GM11168 (cell line): Measurements from ENCODE around the gene CLRN2.
"Not testable (repeated sequence)": the region's sequence is repeated elsewhere in the genome, so short reads cannot be mapped to it uniquely, and the experiment has no call there.

Experiments used
- in situ Hi-C: fragments of 300-500 bp; cut with MboI; formaldehyde crosslinking; loops from one replicate; pipeline ENCODE4 v1.12.0; 2022; ENCODE audit warnings: low sequenced_read_pairs; ENCODE audit not compliant: unreplicated experiment

CLRN2 gene

DNA sequence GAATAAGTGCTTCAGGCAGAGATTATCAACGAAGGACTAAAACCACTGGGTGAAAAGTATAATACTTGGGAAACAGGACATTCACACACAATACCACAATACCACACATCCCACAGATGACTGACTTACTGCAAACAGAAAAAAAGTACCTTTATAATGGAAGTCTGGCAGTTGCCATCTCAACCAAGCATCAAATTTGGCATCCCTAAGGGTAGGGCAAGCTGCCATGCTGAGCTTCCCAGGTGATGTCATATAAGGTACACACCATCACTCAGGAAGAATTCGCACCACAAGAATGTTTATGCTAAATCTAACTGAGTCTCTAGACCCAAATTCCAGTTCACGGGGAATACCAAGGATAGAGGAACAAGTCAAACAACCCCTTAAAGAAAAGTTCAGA, 12.2 kb upstream of the CLRN2 start:
- in situ Hi-C loops = no loop called here

DNA sequence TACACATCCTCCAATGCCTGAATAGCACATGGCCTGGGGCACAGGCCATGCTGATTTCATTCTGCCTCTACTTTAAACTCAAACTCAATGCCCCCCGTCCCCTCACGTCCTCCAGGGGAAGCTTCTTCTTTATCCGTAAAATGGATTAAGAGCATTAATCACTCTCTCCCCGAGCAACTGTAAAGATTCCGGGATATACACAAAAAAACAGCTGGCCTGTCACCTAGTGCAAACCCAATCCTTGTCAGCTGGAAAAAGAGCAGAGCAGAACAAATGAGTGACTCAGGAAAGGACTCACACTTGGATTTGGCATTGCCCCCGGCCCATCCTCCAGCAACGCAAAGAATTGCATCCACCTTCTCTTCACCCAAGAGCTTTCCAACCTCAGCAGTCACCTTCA, 10.9 kb upstream of the CLRN2 start:
- in situ Hi-C loops = no loop called here

DNA sequence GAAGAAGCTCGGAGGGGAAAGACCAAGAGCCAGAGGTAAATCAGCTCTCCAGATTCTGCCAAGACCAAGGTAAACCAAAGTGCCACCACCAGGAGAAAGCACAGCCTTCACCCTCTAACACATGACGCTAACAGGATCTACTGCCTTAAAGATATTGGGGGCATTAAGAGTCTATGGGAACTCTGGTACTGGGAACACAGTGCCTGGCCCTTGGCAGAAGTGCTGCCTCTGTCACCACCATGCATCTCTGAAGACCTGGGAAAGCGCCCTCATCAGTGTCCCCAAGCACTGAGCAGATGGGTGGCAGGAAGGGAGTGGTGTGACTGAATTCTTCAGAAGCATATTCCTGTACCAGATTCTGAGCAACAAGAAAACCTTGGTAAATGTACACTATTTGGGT, 4.4 kb upstream of the CLRN2 start:
- in situ Hi-C loops = no loop called here

DNA sequence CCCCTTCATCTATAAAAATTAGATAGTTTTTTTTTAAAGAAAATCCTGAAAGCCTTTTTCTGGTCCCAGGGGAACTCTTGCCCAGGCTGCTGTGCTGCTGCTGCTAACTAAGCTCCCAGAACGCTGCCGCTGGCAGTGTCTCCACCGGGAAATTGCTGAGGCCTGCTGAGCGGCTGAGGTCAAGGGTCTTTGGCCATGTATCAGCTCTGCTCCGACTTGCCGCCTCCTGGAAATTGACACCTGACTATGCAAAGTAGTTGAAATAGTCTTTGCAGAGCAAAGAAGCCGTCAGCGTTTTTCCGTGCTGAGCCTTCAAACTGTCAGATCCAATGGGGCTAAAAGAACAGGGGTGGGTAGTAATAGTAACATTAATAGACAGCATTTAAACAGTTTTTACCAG, 3.9 kb upstream of the CLRN2 start:
- in situ Hi-C loops = no loop called here

DNA sequence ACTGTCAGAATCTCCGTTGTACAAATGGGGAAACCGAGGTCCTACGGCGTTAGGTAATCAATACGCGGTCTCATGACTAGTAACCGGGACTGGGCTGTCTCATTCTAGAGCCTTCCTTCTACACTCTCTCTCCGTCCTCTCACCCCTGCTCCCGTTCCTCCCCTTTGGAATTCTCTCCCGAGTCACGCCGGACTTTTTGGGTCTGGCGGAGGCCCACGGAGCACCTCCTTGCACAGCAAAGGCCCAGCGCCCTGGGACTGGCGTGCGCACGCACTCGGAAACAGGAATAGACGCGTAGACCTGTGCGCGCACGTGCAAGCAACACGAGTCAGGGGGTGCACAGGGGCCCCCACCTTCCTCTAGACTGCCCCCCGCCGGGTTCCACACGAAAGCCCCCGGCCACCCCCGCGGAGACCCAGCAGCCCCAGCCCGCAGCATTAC, 3.4 kb upstream of the CLRN2 start:
- in situ Hi-C loops = no loop called here

DNA sequence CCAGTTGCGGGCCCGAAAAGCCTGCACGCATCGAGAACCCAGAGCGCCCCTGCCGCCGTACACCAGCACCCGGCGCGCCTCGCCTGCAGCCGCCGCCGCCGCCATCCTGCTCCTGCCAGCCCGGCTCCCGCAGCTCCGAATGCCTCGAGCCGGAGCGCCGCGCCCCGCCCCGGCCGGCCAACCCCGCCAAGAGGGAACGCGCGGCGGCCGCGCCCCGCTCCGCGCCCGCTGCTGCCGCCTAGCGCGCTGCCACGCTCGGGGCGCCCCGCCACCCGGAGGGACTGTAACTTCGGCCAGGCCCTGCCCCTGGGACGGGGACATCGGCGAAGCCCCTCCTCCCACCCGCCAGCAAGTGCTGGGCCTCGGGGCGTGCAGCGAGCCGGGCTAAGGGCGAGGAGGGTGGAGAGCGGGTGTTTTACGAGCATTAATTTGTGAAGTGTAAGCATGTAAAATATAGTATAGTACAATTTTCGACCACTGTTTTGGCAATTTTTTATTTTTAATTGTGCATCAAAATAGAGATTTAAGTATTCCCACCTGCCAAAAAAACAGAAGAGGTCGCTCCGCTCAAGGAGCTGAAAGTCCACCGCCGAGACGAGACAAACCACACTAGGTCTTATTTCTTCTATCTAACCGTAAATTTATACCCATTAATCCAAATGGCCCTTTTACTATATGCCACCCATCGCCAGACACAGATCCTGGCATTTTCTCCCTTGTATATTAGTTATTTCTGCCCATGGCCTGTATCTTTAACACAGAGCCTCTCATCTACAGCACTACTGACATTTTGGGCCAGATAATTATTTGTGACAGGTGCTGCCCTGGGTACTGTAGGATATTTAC, 2.8 kb upstream of the CLRN2 start, which contains the start of gene QDPR:
TSS of gene QDPR (minus strand) at position 141 of the 846 bp plus-strand sequence. CDS start at position 105, 36 bp downstream.
- in situ Hi-C loops = no loop called here

DNA sequence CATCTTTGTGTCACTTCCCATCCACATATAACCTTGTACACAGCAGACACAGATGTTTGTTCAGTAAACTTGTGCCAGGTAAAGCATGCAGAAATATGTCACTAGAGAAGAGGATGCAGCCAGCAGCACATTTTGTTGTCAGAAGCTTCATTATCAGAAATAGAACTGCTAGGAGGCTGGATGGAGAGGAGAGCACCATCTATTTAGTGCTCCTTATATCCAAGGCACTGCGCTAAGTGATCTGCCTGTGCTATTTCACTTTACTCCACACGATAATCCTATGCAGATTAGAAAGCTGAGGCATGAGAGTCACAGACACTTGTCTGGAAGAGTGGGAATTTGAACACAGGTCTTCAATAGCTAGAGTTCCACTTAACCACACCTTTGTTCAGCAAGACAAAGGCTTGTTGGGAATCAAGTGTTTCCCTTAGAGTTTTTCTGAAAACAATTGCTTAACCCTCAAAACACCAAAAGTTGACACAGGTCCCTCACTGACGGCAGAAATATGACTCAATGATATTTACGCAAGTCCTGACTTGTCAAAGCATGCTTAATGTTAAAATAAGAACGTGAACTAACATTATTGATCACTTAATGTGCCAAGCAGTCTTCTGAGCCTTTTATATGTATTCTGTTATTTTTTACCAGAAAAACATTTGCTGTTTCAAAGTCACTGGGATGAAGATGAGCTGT, 1.8 kb upstream of the CLRN2 start:
- in situ Hi-C loops = no loop called here

DNA sequence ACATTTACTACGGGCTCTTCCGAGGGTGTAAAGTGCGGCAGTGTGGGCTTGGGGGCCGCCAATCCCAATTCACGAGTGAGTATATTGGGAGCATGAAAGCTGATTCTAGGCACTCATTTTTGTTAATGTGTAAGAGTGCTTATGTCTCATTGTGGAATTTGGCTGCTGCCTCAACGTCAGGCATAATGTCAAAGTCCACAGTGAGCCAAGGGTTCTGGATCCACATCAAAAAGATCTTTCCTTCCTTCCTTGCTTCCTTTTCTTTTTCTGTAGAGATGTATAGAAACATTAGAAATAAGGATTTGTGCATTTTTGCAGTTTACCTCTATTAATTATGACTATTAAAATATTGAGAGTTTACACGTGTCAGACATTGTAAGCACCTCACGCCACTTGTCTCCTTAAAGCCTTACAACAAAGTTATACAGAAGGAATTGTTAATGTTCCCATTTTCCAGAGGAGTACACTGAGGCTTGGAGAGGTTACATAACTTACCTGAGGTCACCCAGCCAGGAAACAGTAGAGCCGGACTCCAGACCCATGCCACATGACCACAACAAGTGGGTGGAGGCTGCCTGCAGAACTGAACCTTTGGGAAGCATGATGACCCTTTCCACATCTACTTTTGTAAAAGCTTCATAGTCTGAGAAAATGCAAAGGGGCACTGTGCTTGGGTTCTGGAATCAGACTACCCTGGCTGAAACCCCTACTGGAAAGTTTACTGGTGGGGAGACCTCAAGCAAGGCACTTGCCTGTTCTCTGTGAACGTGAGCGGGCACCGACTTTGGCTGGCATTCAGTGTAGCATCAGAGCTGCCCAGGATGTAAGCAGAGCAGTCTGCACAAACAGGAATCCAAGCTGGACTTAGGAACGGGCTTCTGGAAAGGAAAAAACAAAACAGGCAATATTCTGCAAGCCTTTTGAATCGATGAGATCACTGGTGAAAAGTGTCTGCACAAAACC, 761 bp downstream of the CLRN2 start:
- in situ Hi-C loops = no loop called here

DNA sequence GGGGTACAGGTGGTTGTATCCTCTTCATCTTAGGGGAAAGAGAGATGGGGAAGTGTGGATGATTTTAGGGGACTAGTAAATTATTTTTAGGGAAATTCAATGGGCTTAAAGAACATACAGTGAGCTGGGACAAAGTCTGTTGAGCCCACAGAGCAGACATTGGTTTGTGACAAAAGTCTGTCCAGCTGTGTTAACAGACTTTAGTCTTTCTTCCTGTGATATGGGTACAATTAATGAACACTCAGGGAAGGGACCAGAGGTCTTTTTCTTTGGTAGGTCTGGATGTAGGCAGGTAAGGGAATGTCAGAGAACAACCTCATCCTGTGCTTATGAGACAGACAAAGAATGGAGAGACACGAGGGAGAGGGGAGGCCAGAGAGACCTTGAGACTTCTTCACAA, 2.0 kb downstream of the CLRN2 start:
- in situ Hi-C loops = no loop called here

DNA sequence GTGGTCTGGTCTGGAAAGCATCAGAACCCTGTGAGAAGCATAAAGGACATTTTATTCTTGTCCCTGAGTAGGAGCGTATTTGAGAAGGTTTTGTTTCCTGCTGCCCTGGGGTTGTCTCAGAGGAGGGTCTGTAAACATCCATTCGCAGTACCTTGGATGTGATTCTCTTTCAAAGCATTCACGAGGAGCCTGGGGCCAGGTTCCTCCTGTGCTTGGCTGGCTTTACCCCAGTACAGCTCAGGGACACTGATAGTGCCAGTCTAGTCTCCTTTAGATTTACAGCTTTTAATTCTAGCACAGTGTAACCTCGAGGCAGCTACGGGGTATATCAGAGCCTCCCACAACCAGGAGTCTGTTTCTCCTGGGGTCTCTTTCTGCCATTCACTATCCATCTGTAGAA, 2.7 kb downstream of the CLRN2 start:
- in situ Hi-C loops = no loop called here

DNA sequence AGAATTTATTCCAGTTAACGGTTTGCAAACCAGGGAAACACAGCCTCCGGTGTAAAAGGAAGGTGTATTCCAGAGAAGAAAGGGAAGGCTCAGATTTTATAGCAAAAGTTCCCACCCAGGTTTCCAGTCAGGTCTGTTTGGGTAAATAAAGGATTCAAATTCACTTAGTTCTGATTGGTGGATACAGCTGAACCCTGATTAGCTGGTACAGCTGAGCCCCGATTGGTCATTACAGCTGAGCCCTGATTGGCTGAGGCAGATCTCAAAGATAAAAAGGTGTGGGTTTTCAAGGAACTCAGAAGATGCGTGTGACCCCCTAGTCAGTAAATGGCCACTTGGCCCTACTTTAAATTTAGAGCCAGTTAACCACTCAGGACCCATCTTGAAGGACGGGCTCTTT, 6.6 kb downstream of the CLRN2 start:
- in situ Hi-C loops = no loop called here

DNA sequence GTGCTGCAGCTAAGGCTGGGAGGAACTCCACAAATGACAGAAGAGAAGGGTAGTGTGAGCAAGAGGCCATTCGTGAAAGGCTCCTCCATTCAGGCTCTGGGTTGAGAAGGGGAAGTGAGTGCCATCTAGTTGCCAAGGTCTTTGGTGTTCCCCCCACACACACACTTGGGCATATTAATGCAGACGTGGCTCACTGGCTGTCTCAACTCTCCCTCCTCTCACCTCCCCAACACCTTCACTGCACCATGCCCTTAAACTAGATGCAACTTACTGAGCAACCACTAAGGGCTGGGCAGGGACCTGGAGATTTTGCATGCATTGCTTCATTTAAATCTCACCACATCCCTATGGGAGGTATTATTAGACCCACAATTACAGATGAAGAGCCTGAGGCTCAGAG, 8.7 kb downstream of the CLRN2 start:
- in situ Hi-C loops = no loop called here

DNA sequence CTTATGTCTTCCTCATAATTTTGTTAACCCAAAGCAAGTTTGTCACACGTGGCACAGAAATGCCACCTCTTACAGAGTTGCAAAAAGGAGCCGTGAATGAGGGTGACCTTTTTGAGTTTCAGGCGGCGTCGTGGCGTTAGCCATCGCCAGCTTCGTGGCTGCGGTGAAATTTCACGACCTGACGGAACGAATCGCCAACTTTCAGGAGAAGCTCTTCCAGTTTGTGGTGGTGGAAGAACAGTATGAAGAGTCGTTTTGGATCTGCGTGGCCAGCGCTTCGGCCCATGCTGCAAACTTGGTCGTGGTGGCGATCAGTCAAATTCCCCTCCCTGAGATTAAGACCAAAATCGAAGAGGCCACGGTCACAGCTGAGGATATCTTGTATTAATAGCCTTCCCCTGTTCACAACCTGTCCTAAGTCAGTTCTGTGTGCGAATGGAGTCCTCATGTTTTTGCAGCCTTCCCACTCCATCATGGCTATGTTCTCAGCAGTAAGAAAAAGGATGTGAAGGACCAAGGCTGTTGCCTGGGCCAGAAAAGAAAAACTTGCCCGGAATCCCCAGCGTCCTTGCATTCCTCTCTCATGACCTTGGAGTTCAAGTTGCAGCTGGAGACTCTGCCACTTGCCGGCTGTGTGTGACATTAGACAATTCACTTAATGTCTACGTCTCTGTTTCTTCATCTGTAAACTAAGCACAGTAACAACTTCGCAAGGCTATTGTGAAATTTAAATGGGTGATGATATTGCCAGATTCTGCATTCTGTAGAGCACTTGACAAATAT, 11.9 kb downstream of the CLRN2 start:
- in situ Hi-C loops = no loop called here

DNA sequence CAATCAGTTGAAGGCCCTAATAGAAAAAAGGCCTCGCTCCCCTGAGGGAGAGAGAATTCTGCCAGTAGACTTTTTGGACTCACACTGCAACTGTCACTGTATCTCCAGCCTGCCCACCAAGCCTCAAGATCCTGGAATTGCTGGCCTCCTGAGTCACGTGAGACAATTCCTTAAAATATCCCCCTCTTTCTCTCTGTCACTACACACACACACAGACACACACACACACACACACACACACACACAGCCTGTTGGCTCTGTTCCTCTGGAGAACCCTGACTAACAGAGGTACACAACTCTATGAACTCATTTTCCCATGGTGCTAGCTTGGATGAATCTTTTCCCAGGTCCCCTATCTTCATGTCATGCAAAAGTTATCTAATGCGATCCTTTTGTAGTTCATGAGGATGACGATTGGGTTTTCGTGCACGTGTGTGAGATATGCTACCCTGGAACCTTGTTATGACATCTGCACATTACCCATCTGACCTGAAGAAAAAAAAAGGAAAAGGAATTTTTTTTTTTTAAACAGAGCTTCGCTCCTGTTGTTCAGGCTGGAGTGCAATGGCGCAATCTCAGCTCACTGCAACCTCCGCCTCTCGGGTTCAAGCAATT, 13.7 kb downstream of the CLRN2 start:
- in situ Hi-C loops = no loop called here

DNA sequence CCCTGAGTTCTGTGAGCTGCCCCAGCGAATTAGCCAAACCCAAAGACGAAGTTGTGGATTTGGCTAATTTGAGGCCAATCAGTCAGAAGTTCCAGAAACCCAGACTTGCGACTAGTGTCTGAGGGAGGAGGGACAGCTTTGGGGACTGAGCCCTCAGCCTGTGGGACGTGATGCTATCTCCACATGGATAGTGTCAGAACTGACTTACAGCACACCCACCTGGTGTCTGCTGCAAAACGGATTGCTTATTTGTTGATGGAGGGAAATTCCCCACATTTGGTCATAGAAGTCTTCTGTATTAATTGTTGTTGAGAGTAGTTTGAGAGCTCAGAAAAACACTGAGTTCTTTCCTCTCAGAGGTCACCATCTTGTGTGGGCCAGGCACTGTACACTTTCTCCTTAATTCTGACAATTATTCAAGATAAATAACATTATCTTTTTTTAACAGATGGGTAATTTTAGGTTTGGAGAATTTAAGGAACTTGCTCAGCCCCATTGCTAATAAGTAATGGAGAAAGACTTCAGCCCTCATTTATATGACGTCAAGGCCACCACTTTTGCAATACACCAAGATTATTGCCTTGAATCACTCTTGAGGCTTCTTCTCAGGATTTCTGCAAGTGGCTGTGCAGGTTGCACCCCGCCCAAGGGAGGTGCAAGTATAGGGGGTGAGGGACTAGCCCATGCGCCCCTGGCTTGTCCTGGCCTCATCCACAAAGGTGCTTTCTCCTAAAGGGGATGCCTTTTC, 16.7 kb downstream of the CLRN2 start:
- in situ Hi-C loops = no loop called here

DNA sequence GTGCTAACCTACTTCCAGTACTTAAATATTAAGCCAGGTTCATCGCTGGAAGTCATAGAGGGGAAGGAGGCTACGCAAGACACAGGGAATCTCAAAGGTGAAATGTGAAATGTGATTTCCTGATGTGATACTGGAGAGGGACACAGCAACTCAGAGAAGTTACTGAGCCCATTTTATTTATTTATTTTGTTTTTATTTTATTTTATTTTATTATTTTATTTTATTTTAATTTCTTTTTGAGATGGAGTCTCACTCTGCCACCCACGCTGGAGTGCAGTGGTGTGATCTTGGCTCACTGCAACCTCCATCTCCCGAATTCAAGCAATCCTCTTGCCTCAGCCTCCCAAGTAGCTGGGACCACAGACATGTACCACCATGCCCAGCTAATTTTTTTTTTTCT, 19.7 kb downstream of the CLRN2 start:
- in situ Hi-C loops = no loop called here

DNA sequence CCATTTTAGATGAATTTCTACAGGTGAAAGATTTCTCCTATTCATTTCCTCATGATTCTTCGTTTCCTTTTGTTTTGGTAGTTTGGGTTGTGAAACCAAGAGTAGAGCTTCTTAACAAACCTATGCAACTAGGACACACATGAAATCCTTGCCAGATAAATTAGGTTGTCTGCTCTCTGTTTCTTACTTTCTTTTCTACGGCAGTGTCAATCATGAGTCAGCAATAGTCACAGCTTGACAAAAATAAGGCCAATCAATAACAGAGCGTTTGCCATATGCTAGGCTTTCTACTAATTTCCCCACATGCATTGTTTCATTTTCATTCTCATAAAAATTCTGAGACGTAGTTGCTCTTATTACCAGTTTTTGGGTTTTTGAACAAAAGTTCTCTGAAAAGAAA, 20.3 kb downstream of the CLRN2 start:
- in situ Hi-C loops = no loop called here

DNA sequence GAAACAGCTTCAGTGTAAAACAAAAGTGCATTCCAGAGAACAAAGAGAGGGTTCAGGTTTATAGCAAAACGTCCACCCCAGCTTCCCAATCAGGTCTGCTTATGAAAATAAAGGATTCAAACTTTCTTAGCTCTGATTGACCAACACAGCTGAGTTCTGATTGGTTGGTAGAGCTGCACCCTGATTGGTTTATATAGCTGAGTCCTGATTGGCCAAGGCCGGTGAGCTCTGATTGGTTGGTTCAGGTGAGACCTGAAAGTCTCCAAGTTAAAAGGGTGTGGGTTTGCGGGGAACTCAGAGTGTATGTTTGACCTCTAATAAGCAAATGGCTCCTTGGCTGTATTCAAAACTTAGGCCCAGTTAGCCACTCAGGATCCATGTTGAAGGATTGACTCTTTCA, 20.9 kb downstream of the CLRN2 start:
- in situ Hi-C loops = no loop called here

DNA sequence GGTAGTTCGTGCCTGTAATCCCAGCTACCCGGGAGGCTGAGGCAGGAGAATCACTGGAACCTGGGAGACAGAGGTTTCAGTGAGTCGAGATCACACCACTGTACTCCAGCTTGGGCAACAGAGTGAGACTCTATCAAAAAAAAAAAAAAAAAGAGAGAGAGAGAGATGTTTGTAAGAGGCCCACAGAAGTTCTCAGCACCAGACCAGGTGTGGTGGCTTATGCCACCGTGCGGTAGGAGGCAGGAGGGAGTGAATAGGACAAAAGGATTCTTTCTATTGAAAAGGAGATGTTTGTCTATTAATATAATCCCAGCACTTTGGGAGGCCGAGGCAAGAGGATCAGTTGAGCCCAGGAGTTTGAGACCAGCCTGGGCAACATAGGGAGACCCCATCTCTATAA, 22.1 kb downstream of the CLRN2 start:
- in situ Hi-C loops = not testable (repeated sequence)
